Glutamatergic neuron (in vitro differentiated cells): ENCODE results near the gene LIMS2. TPM values are rescaled to one million over a fixed set of nuclear protein-coding genes. Genes with fewer than 3 reads are reported as not detected.

Experiments
- DNase-seq: peaks from one replicate; pipeline ENCODE4 v3.0.0; 2022
- H3K27ac Mint-ChIP-seq: one replicate; pipeline ENCODE4 v1.8.0; 2020; ENCODE audit warnings: mild to moderate bottlenecking, mixed read lengths, inconsistent platforms; ENCODE audit not compliant: unreplicated experiment
- H3K27me3 Mint-ChIP-seq: one replicate; pipeline ENCODE4 v1.8.0; 2020; ENCODE audit warnings: mild to moderate bottlenecking, moderate library complexity, mixed read lengths, inconsistent platforms; ENCODE audit not compliant: unreplicated experiment
- H3K36me3 Mint-ChIP-seq: one replicate; pipeline ENCODE4 v1.8.0; 2020; ENCODE audit warnings: mild to moderate bottlenecking, mixed read lengths, inconsistent platforms; ENCODE audit not compliant: unreplicated experiment
- H3K4me1 Mint-ChIP-seq: one replicate; pipeline ENCODE4 v1.8.0; 2020; ENCODE audit warnings: mild to moderate bottlenecking, low read depth, mixed read lengths, inconsistent platforms; ENCODE audit not compliant: unreplicated experiment
- H3K4me3 Mint-ChIP-seq: one replicate; pipeline ENCODE4 v1.8.0; 2020; ENCODE audit warnings: mild to moderate bottlenecking, mixed read lengths, inconsistent platforms; ENCODE audit not compliant: unreplicated experiment
- H3K9me3 Mint-ChIP-seq: one replicate; pipeline ENCODE4 v1.8.0; 2020; ENCODE audit warnings: mild to moderate bottlenecking, moderate library complexity, mixed read lengths, inconsistent platforms; ENCODE audit not compliant: unreplicated experiment
- total RNA-seq: library from RNA; stranded (reverse); fragmentation: NEBNext Ultra II Directional; extraction: Animal tissue kit (Norgen Biotek cat#: 25700); gene quantifications from one replicate; pipeline ENCODE4 v1.2.1, GENCODE V29; 2021; ENCODE audit not compliant: unreplicated experiment
- TF ChIP-seq, protein P1 (sequence below): fragments of 200-600 bp; sonication (generic); IDR thresholded peaks from one replicate; pipeline ENCODE4 v1.5.0; 2021; ENCODE audit not compliant: partially characterized antibody, unreplicated experiment

LIMS2 gene
- total RNA-seq, 1 donor from 2014 or later: 0.29 TPM

DNA sequence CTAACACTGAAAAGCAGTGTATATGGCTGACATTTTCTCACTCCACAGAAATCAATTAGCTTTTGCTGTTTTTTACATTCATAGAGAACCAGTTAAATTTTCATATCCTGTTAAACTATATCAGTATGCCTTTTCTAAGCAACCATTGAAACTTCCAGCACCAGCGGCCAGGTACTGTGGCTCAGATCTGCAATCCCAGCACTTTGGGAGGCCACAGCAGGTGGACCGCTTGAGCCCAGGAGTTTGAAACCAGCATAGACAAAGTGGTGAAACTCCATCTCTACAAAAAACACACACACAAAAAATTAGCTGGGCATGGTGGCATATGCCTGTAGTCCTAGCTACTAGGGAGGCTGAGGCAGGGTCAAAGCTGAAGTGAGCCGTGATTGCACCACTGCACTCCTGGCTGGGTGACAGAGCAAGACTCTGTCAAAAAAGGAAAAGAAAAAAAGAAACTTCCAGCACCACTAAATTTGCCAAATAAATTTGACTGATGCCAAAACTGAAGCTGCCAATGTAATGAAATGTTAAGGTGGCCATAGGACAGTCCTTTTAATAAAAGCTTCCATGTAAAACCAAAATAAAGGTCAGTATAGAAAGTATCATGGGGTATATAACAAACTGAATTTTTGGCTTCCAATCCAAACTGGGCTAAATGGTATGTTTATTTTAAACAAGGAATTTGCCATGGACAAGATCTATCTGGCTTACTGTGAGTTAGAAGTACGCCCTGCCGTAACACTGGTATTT lies 29.5 kb upstream of the LIMS2 start:
- Mint-ChIP-seq H3K4me3 (no peak overlapping the region), H3K27me3 (peaks cover 4% of the 10 kb centered on the region), H3K9me3 (peaks cover 17% of the 10 kb centered on the region), H3K27ac (no peak overlapping the region), H3K36me3 (no peaks in the 10 kb centered on the region), H3K4me1 (peaks cover 19% of the 10 kb centered on the region)
- no peak for DNase-seq
- TF ChIP-seq, protein P1, sequence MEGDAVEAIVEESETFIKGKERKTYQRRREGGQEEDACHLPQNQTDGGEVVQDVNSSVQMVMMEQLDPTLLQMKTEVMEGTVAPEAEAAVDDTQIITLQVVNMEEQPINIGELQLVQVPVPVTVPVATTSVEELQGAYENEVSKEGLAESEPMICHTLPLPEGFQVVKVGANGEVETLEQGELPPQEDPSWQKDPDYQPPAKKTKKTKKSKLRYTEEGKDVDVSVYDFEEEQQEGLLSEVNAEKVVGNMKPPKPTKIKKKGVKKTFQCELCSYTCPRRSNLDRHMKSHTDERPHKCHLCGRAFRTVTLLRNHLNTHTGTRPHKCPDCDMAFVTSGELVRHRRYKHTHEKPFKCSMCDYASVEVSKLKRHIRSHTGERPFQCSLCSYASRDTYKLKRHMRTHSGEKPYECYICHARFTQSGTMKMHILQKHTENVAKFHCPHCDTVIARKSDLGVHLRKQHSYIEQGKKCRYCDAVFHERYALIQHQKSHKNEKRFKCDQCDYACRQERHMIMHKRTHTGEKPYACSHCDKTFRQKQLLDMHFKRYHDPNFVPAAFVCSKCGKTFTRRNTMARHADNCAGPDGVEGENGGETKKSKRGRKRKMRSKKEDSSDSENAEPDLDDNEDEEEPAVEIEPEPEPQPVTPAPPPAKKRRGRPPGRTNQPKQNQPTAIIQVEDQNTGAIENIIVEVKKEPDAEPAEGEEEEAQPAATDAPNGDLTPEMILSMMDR: no peak

DNA sequence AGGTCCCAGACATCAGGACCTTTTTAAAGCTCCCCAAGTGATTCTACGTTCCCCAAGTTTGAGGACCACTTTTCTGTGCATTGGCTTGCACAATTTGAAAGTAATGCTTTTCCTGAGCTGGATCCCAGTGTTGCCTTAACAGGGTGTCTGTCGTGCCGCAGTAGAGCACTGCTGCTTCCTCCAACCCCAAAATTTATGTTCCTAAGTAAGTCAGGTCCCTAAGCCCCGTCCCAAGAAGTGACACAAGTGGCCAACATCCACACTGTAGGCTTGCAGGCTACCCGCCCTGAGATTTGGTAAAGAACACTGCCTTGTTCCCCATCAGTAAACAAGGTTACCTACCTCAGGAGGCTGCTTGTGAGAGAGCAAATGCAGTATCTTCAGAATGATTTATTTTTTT lies 28.0 kb upstream of the LIMS2 start:
- TF ChIP-seq, protein P1: no peak
- Mint-ChIP-seq H3K4me1 (peaks cover 19% of the 10 kb centered on the region), H3K36me3 (no peaks in the 10 kb centered on the region), H3K9me3 (peaks cover 18% of the 10 kb centered on the region), H3K4me3 (peak overlapping the region; percentile 52), H3K27me3 (peaks cover 4% of the 10 kb centered on the region), H3K27ac (no peak overlapping the region)
- no peak for DNase-seq

DNA sequence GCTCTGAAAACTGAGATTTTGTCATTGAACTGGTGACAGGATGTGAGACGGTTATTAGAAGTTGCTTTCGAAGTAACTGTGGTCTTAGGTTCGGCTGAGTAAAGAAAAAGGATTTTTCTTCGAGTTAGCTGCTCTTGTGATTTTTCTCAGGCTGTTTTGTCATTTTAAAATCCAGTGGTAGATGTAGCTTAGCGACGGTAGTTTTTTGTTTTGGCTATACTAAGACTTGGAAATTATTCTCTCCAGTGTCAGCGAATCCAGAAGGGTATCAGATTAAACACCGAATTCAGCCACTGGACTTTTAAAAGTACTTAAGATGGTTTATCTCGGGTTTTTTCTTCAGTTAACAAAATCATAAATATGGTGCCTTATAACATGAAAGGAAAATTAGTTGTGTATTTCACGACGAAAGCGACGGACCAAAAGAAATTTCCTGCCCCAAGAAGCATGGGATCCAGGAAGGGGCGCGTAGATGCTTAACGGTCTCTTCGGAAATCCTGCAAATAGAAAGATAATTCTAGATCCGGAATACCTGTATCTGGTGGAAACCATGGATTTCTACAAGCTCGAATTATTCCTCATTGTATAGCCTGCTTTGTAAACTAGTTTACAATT lies 27.2 kb upstream of the LIMS2 start:
- Mint-ChIP-seq H3K4me1 (peaks cover 19% of the 10 kb centered on the region), H3K27ac (peak overlapping the region; percentile 95), H3K36me3 (no peaks in the 10 kb centered on the region), H3K4me3 (peak overlapping the region; percentile 85), H3K27me3 (peaks cover 4% of the 10 kb centered on the region), H3K9me3 (peaks cover 18% of the 10 kb centered on the region)
- DNase-seq: no peak
- TF ChIP-seq, protein P1: no peak

DNA sequence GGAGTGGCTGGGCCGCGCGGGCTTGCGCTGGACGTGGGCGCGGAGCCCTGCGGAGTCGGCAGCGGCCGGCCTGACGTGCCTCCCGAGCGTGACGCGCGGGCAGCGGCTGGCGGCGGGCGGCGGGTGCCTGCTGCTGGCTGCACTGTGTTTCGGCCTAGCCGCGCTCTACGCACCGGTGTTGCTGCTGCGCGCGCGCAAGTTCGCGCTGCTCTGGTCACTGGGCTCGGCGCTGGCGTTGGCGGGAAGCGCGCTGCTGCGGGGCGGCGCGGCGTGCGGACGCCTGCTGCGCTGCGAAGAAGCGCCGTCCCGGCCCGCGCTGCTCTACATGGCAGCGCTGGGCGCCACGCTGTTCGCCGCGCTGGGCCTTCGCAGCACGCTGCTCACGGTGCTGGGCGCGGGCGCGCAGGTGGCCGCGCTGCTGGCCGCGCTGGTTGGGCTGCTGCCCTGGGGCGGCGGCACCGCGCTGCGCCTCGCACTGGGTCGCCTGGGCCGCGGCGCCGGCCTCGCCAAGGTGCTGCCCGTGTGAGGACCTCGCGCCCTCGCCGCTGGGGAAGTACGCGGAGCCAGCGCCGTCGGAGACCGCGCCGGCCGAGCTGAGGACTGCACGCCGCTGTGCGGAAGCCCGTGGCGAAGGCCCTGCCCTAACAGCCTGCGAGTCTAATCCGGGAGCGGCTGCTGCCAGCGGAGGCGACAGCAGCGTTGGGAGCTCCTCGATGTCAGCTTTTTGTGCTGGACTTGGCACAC lies 26.5 kb upstream of the LIMS2 start:
- Mint-ChIP-seq H3K27ac (peak overlapping the region; percentile 95), H3K9me3 (peaks cover 18% of the 10 kb centered on the region), H3K4me3 (peak overlapping the region; percentile 85), H3K36me3 (no peaks in the 10 kb centered on the region), H3K27me3 (peaks cover 4% of the 10 kb centered on the region), H3K4me1 (peaks cover 19% of the 10 kb centered on the region)
- TF ChIP-seq, protein P1: no peak
- peak; percentile 87 for DNase-seq
